HK-2 (cell line): Measurements from ENCODE around the gene USP33.
"Not testable (repeated sequence)": the region's sequence is repeated elsewhere in the genome, so short reads cannot be mapped to it uniquely, and the experiment has no call there.

Source experiments
- DNase-seq: peaks from one replicate; pipeline ENCODE4 v3.0.0-alpha.2; 2018; ENCODE audit not compliant: unreplicated experiment

Gene USP33

DNA sequence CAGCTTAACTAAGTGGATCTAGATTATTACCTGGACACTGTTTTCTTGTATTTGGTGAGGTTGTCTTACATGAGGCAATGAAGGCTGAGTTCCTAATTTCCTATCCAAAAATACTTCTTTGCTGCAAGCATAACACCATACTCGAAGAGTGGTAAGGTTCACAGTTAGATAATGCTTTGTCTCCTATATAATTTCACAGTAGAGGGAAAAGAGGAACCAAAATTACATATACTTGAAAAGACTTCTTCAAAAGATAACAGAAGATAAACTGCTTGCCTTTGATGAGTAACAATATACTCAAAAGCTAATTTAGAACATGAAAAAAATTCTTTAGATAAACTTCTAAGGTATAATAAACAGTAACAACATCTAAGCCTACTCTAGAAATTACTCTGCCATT lies 20.4 kb downstream of the USP33 start:
- DNase-seq: no peak

DNA sequence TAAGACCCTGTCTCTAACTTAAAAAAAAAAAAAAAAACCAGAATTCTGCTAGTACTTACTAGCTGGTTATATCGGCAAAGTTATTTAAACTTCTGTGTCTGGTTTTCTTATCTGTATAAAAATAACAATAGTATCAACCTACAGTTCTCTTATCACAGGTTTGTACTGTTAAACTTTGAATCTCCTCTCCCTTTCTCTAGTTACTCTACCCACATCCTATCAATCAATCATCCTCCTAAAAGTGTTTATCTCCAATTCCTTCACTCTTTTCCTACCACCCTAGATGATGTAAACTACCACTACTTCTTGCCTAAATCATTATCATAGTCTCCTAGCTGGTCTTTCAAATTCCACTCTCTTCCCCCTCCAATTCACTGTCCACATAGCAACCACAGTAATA lies 27.6 kb downstream of the USP33 start:
- DNase-seq: no peak

DNA sequence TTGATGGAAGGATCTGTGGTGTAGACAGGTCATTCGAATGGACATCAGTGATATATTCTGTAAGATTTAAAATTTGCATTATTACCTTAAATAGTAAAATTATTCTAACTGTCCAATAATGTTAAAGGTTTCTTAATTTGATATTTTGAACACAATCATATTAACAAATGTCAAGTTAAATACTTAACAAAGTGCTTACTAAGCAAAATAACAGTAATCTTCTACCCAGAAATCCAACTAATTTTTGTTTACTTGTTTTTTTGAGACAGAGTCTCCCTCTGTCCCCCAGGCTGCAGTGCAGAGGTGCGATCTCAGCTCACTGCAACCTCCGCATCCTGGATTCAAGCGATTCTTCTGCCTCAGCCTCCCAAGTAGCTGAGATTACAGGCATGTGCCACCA lies 33.9 kb downstream of the USP33 start:
- no peak for DNase-seq

DNA sequence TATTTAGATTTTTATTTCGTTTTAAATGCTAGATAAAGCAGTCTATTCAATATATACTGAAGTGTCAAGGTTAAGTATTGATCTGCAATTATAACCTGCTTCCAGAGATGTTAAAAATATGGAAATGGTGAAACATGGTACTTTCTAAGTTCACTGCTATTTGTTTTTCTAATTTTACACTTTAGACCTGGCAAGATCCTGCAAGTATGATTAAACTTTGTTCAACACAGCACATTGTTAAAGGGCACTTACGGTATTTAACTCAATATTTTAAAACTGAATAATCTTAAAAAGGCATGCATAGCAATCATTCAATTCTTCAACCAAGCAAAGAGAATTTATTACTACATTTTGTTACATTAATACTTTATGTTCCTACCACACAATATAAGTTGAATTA lies 41.5 kb downstream of the USP33 start:
- DNase-seq: no peak

DNA sequence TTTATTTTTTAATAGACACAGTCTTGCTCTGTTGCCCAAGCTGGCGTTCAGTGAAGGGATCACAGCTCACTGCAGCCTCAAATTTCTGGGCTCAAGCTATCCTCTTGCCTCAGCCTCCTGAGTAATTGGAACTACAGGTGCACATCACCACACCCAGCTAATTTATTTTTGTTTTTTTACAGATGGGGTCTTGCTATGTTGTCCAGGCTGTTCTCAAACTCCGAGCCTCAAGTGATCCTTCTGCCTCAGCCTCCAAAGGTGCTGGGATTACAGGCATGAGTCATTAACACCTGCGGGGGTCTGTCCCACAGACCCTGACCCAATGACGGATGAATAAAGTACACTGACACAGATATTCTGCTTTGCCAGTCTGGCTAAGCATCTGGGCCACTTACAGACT lies 43.6 kb downstream of the USP33 start:
- DNase-seq: no peak

DNA sequence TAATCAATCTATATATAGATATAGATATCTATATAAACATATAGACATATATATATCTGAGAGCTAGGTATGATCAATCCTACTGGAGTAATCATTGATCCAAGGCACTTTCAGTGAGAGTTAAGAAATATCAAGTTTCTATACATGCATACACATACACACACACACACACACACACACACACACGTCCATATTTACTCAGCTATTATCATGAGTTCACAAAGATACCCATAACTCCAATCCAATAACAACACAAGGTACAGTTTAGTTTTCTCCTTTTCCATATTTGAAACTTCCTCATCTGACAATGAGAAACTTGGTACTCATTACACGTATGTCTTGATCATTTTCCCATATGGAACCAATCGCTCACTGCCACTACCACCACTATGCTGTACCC lies 49.9 kb downstream of the USP33 start:
- no peak for DNase-seq

DNA sequence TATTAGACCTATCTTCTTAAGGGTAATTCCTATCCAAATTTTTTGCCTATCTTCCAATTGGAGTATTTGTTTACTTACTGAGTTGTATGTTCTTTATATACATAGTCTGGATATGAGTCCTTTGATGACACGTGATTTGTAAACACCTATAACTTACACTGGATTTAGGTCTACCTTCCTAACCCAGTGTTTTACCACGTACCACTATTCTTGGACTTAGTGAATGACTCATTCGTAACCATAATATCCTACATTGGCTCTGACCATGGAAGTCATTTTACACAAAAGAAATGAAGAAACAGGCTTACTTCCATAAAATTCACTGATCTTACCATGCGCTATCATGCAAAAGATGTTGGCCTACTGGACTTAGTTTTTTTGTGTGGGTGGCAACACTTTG lies 53.3 kb downstream of the USP33 start:
- DNase-seq: no peak

DNA sequence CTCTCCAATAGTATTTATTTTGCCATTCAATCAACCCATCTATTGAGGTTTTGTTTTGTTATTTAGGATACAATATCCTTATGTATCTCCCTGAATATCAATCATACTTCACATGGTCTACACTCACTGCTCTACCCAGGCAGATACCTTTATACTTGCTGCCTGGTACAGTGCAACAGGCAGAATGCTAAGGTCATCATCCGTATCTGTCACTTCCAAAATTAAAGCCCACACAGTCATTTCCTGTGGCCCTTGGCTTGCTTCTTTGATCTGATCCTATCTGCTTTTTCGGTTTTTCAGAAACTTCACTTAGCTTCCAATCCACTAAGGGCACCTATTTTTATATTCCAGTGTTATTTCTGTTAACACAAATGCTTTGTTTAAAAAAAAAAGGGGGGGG lies 54.9 kb downstream of the USP33 start:
- no peak for DNase-seq

DNA sequence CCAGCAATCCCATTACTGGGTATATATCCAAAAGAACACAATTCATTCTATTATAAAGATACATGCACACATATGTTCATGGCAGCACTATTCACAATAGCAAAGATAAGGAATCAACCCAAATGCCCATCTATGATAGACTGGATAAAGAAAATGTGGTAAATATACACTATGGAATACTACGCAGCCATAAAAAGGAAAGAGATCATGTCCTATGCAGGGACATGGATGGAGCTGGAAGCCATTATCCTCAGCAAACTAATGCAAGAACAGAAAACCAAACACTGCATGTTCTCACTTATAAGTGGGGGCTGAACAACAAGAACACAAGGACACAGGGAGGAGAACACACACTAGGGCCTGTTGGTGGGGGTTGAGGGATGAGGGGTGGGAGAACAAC lies 60.0 kb downstream of the USP33 start:
- not testable (repeated sequence) for DNase-seq

DNA sequence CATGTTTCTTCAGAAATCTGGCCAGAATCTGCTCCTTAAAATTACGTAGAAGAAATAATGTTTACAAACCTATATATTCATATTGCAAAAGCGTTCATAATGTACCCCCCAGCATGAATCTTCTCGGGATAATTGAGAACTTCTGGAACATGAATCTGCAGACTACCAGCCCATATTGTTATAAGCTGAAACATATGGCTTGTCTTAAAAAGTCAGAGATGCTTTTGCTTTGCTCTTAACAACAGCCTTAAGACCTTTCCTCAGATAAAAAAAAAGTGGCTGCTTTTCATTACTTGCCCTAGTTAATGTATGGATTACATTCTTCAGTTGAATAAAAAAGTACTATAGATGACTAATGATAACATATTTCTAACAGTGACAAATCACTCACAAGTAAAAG lies 62.2 kb downstream of the USP33 start:
- DNase-seq: no peak

DNA sequence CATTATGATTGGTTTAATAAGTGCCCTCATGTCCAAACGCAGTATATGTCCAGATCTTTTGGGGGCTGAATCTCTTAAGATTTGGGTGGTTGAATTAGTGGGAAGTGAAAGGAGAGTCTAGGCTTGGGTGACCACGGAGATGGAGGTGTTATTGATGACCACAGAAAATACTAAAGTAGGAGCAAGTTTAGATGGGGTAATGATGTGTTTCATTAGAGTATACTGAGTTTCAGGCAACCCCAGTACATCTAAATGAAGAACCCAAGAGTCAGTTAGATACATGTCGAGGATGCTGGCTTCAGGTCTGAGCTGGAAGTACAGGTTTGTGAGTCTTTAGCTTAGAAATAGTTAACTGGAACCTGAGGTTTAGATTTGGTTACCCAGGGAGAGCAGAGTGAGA lies 70.7 kb downstream of the USP33 start:
- no peak for DNase-seq

DNA sequence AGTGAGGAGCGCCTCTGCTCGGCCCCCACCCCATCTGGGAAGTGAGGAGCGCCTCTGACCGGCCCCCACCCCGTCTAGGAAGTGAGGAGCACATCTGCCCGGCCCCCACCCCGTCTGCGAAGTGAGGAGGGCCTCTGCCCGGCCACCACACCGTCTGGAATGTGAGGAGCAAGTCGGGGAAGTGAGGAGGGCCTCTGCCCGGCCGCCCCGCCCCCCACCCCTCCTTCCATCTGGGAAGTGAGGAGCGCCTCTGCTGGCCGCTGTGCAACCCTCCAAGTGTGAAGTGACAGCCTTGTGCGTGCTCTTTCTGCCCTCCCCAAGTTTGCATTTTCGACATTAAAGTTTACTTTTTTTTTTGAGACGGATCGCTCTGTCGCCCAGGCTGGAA lies 72.1 kb downstream of the USP33 start:
- no peak for DNase-seq

DNA sequence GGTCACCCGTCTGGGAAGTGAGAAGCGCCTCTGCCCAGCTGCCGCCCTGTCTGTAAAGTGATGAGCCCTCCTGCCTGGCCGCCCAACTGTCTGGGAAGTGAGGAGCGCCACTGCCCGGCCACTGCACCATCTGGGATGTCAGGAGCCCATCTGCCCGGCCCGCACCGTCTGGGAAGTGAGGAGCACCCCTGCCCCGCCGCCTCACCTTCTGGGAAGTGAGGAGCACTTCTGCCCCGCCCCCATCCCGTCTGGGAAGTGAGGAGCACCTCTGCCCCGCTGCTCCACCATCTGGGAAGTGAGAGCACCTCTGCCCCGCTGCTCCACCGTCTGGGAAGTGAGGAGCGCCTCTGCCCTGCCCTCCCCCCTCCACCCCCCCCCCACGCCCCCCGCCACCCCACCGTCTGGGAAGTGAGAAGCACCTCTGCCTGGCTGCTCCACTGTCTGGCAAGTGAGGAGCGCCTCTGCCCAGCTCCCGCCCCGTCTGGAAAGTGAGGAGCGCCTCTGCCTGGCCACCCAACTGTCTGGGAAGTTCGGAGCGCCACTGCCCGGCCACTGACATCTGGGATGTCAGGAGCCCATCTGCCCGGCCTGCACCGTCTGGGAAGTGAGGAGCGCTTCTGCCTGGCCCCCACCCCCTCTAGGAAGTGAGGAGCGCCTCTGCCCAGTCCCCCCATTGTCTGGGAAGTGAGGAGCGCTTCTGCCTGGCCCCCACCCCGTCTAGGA lies 72.7 kb downstream of the USP33 start:
- DNase-seq: no peak

DNA sequence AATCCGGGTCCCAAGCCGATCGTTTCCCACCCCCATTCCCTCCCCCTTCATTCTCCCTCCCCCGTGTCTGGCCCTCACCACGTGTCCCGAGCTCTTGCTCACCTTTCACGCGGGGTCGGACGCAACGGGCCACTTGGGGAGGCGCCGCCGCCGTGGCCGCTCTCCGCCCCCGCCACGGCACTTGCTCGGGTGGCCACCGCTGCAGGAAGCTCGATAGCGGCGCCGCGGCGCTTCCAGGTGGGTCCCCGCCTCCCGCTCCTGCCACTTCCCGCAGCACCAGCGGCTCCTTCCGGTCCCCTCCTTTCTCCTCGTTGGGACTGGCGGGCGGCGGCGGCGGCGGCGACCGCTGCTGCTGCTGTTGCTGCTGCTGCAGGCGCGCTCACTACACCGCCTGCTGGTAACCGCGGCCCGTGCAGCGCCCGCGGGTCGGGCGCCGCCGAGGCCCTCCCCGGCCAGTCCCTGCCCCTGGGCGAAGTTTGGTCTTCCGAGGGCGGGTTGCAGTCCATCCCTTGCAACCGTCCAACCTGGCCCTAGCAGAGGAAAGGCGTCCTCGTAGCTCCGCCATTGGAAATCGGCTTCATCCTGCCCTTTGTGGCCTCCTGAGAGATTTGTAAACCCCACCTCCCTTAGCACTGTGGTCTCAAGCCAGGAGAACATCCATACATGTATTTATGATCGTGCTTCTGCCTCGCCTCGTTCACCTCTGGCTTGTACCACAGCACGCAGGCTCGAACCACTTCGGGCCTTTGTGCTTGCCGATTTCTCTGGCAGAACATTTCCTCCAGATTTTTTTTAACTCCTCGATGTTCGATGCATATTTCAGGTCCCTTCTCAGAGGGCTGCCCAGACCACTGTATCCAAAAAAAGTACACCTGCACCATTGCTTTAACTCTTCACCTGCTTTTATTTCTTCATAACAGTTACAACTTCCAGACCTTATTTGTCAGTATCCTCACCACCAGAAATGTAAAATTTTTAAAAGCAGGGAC lies 76.2 kb downstream of the USP33 start:
- peak; percentile 95 for DNase-seq

DNA sequence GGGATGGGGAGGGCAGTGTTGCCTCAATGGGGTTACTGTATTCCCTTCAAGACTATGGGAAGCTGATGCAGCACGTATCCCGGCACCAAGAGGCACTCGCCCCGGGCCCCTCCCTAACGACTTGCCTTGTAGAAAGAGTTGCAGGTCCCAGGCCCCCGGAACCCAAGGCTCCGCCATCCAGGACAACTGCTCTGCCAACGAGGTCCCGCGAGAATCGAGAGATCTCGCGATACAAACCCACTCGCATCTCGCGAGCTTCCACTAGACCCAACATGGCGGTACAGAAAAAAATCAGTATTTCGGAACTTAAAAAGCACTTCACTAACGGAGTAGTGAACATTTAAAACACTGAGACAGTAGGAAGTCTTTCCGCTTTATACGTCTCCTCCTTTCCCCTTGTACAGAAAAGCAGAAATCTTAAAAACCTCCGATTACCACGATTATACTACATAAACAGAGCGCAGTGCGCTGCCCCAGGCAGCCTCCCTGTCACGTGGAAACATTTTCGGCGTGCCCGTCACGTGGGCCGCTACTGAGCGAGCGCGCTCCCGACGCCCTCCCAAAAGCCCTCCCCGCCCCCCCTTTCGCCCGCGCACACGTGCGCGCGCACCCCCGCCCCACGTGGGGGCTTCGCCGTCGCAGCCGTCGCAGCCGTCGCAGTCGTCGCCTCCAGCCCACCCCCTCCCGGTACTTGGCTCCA lies 77.0 kb downstream of the USP33 start, which contains the start of gene ZZZ3:
Gene ZZZ3 (minus strand): TSS at position 199 of the 700 bp plus-strand sequence. CDS start 49,304 bp downstream, outside the sequence.
- peak; percentile 88 for DNase-seq

DNA sequence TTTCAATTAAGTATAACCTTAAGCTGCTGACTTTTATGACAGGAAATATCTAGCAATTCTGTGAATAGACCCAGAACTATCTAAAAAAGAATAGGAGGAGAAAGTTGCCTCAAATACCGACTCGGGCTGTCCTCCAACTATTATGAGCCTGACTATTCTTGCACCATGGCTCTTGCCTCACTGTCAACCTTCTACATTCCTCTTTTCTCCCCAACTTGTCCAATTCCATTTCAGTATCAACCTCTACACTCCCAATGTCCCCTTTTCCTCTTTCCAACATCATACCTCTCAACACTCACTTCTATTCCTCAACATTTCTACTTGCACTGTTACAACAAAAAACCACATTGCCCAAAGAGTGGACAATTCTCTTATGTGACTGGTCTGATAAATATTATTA lies 79.5 kb downstream of the USP33 start:
- no peak for DNase-seq

DNA sequence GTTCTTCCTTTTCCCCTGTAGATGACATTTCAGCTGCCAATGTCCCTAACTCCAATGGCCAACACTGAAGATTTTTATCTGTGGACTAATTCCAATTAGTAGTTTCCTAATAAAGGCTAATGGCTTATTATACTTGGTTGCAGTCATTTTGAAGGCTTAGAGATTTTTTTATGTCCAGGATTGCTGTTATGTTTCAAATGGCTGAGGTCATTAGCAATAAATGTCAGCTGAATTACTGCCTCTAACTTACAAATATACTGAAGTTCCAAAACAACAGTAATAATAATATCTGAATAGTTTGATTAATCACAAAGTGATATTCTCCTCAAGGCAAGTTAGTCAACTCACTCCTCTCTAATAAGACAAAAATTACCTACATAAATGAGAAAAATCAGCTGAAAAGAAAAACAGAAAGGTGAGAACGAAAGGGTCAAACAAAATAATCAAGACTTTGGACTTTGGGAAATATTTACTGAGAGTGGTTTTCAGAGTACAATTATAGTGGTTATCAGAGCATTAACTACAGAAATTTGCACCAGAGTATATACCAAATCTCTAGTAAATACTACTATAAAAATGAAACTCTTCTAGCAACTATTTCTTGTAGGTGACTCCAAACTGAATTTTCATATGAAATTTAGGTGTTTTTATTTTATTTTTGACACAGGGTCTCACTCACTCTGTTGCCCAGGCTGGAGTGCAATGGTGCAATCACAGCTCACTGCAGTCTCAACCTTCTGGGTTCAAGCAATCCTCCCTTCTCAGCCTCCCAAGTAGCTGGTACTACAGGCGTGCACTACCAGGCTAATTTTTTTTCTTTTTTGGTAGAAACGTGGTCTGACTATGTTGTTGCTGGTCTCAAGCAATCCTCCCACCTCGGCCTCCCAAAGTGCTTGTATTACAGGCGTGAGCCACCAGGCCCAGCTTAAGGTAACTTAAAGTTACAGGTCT lies 80.7 kb downstream of the USP33 start:
- no peak for DNase-seq

DNA sequence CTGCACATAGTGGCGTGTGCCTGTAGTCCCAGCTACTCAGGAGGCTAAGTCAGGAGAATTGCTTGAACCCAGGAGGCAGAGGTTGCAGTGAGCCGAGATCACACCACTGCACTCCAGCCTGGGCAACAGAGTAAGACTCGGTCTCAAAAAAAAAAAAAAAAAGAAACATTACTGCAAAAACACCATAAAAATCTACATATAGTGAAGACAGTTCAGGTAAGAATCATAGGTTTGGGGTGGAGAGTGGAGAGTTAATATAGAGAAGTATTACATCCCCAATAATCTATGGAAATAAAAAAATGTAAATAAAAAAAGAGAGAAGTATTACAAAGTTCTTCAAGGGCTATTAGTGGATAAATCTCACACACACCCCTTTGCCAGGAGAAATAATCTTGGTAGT lies 84.8 kb downstream of the USP33 start:
- not testable (repeated sequence) for DNase-seq

DNA sequence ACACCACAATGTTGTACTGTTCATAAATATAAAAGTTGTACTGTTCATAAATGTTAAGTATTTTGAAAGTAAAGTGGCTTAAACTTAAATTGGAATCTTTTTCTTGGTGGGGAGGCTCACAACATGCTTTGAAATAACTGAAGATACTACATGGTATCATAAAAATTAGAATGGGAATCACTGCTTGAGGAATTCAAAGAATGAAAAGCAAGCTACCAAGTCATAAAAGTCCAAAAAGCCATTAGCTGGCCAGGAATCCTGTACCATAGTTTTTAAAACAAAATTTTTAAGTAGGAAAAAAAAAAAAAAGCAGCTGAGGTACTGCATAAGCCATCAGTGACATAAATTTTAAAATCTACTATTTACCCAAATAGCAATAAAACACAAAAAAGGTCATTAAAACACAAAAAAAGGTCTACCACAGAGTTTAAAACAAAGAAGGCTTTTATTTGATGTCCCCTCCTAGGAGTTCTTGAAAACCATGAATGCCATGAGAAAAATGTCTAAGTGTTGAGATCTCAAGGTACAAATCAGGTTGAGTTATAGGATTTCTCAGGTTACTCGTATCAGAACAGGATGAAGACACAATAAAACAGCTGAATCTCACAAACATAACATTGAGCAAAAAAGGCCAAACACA lies 85.8 kb downstream of the USP33 start:
- no peak for DNase-seq

DNA sequence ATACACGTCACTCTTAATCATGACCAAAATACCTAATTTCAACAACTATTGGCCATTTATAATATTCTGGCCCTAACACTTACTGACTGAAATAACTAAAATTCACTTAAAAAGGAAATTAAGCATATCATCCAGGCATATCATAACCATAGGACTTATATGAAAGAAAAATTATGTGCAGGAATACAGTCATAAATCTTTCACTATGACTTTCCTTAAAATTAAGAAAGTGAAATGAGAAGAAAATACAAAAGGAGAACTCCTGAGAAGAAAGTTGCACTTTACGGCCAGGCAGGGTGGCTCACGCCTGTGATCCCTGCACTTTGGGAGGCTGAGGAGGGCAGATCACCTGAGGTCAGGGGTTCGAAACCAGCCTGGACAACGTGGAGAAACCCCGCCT lies 86.6 kb downstream of the USP33 start:
- DNase-seq: no peak

DNA sequence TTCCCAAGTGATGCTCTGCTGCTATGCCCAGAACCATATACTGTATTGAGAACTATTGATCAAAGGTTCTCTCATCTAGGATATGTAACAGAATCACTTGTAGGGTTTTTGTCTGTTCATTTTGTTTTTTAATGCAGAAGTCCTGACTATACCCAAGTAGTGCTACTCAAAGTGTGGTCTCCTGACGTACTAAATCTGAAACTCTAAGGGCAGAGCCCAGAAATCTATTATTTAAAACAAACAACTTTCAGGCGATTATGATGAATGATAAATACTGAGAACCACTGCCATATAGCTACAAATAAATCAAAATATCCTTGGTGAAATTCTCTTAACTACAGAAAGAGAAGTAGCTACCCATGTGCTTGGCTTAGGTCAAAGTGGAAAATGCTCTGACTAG lies 87.3 kb downstream of the USP33 start:
- no peak for DNase-seq
